DOHH2 (cell line): ENCODE data around the gene LRRC4C.

Source experiments
- CTCF ChIP-seq: fragments of 200-600 bp; sonication (generic); IDR thresholded peaks from one replicate; pipeline ENCODE4 v1.5.1; 2014; ENCODE audit warnings: antibody characterized with exemption, mild to moderate bottlenecking, low read depth, low read length; ENCODE audit not compliant: poor library complexity, severe bottlenecking
- EZH2phosphoT487 ChIP-seq: fragments of 200-600 bp; sonication (generic); IDR thresholded peaks from 2 replicates; pipeline ENCODE4 v1.6.1; 2017; ENCODE audit warnings: borderline replicate concordance, mild to moderate bottlenecking, antibody characterized with exemption, low read length, moderate library complexity, mixed read lengths

GRCh38 chr11:41133023-41133422 is 326.4 kb downstream of the LRRC4C start:
- TF ChIP-seq CTCF, result no peak
- no peak for TF ChIP-seq EZH2phosphoT487
